ENCODE results near the gene MCF2L2. TPM values are rescaled to one million over a fixed set of nuclear protein-coding genes. Genes with fewer than 3 reads are reported as not detected.
A peak's percentile ranks its signal among the peaks of the same experiment; 100 is the strongest.

Gene MCF2L2
- total RNA-seq, 2 donors from 2014 or later, result 0.38 to 1.3 TPM

DNA sequence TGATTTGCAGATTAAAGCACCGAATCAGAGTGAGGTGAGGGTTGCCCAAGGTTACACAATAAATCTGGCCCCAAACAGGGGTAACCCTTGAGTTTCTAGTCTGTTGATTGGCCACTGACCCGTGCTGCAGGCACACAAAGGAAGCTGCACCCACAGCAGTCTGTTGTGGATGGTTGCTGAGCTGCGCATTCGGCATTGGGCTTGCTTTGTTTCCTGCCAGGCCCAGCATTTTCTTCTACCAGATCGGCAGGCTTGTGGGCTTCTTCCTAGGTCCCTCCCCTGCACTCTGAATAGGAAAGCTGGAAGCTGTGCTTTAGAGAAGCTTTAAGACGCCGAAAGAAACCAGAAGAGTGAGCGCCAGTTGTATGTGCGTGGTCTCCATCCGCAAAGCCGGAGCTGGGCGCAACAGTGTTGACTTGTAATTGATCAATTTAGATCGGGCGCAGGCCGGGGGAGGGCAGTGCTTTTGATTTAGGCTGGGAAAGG lies 163.2 kb downstream of the MCF2L2 start:
- no peak for DNase-seq (ENCODE audit: low spot score)
- intact Hi-C loops (cut with DNase I), result no loop called here

DNA sequence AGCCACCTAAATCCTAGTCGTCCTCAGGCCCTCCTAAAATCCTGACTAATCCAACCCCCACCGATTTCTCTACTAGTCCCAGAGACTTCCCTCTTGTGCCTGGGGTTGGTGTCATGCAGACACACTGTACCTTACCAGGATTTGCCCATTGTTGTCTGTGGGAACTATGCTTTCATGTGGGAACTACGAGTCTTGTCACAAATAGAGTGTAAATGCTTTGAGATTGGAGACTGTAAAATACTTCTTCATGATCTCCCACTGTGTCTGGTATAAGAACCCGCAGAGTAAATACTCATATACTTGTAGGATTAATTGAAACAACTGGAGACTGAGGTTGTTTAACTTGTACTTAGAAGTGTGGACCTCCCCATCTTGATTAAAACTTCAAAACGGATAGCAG lies 164.2 kb downstream of the MCF2L2 start:
- intact Hi-C loops (cut with DNase I), result no loop called here
- DNase-seq (ENCODE audit: low spot score), result no peak

DNA sequence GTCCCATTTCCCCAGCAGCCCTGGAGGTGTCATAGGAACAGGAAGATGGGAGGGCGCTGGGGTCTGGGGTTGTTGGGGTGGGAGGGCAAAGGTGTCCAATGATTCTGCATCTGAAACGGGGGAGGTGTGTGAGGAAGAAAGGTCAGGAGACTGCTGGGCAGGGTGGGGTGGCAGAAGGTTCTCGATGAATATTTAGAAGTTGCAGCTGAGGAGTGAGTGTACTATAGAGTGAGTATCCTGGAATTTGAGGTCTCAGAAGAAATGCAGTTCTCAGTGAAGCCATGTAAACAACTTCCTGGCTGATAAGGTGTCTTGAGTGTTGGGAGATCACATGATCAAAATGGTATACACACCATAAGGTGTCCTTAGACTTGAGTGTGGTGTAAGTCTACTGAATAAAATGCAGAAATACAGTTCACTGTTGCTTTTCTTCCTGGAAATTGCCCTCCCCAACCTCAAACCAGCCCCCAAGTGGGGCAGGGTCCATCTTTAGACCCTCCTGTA lies 165.5 kb downstream of the MCF2L2 start:
- intact Hi-C loops (cut with DNase I), result no loop called here

DNA sequence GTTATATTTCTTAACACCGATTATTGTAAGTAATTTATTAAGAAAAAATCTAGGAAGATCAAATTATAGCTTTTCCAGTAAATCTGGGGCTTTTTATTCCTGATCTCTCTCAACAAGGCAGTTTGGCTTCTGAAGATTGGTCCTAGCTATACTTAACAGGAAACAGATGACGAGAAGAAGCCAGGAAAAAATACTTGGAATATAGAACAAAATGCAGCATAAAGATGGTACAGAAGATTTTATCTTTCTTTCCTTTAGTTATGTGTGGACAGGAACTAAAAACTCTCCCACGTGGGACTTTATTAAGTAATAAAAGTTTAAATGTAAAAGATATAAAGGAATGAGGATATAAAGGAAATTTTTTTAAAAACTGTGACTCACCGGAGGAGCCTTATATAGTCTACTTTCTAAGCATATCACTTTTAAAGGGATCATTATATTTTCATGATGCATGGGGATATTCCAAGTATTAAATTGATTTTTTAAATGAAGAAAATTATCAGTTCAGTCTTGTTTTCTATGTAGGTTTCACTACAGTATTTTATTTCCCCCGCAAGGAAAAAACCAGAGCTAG lies 167.2 kb downstream of the MCF2L2 start:
- no peak for DNase-seq (ENCODE audit: low spot score)
- intact Hi-C loops (cut with DNase I), result no loop called here

More for the DNA sequence above, 165.5 kb downstream of the MCF2L2 start:
- DNase-seq (ENCODE audit: low spot score), result no peak

DNA sequence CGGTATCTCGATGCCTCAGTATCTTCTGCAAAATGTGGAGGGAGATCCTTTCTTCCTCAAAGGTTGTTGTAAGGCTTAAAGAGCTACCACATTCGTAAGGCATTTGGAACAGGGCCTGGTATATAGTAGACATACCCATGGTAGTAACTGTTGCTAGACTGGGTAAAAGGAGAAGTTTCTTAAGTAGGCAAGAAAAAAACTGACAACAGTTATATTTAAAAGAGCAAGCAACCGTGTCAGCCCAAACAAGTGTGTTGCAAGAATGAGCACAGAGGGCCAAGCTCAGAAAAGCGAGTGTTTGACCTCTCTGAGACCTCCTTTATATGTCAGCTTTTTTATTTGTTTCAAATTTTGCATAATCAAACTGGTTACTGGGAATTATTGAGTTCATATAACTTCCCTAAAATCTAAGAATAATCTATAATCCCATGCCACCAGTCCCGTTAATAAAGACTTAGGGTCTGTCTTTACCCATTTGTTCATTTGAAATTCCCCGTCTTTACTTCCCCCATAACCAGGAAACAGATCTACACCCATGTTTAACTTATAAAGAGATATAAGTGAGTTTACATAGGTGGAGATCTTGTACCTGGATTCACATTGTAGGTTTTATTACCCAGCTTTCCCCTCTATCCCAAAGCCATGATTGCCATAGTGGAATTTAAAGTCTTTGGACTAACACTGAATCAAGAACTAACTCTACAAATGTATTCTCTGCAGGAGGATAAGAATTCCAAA lies 168.1 kb downstream of the MCF2L2 start:
- intact Hi-C loops (cut with DNase I), result no loop called here
- DNase-seq (ENCODE audit: low spot score), result no peak

DNA sequence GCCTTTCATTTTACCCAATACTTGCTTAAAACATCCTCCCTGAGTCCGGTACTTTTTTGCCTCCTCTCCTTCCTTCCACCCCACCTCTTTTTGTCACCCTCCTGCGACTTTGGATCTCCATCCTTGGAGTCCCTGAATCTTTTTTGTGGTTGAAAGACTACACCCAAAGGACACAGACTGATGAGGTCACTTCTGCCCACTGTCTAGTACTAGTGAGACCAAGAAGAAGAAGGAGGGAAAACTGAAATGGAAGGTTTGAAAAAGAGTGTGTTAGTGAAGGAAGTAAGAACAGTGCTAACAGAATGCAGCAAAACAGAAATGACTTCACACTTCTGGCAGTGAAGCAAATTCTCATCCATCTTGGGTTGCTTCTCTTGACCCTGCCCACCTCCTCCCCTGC lies 168.8 kb downstream of the MCF2L2 start:
- DNase-seq (ENCODE audit: low spot score), result no peak
- intact Hi-C loops (cut with DNase I), result loop anchor here in 1 of 2 donors (10.0 kb wide), 1 partner anchor 125 kb away; no protein-coding TSS in a partner anchor

DNA sequence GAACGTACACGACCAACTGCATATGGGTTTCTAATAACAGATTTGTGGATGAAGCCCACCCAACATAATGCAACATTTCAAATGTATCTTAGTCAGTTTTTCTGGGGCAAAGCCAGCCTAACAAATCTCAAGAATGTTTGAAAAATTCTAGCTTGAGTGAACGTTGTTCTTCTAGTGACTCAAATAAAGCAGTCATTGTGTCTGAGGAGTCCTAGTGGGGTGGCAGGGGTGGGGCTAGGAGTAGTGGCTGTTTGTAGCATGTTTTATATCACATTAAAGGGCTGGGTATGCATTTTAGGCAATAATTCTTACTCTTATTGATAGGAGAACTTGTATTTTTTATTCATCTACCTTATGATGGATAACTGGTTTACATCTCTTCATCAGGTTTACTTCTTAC lies 169.3 kb downstream of the MCF2L2 start:
- intact Hi-C loops (cut with DNase I), result loop anchor here in 1 of 2 donors (10.0 kb wide), 1 partner anchor 126 kb away; no protein-coding TSS in a partner anchor
- no peak for DNase-seq (ENCODE audit: low spot score)

DNA sequence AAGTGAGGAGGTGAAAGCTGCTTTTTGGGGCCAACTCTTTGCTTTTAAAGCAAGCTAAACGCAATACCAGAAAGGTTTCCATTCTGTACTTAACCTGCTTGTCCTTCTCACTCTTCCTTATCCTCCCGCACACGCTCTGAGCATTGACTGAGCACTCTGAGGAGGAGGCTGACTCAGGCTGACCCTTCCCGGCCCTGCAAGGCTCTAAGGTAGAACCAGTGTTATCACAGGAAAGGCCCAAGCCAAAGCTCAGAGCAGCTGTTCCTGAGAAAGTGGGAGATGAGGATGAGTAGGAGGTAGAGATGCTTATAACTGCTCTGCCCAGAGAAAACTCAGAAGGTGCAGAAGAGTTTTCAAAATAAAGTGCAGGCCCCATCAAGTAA lies 173.1 kb downstream of the MCF2L2 start:
- no peak for DNase-seq (ENCODE audit: low spot score)
- intact Hi-C loops (cut with DNase I), result loop anchor here in 1 of 2 donors (10.0 kb wide), 1 partner anchor 129 kb away; no protein-coding TSS in a partner anchor

DNA sequence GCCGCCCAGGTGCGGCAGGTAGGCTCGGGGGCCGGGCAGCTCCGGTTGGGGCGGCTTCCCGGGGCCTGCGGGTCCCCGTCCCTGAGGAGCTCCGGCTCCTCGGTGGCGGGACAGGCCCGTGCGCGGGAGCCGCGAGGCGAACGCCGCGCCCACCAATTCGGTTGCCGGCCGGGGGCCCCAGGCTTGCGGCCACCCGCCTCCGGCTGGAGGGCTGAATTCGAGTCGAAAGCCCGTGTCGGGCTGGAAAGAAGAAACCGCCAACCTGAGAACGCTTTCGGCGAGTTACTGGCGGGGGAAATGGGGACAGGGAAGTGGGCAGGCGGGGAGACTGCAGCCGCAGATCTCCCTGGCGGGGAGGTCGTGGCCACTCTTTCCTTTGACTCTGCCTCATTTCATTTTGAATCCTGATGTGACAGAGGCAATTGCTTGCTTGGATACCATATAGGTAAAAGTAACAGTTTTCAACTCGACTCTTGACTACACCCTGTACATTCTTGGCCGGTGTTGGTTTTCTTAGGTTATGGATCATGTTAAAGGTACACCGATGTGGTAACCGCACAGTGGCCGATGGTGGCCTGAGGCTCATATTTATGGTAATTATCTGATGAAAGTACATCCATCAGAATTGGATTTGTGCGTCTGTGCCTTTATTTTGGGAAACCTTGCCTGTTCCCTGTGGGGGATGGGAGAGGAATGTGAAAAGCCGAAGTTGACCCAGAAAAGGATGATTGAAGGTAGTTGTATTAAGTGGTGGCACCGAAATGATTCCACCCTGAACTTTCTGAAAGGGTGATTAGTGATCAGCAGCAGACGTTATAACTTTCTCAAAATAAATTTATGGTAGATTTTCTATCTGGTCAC lies 173.7 kb downstream of the MCF2L2 start:
- DNase-seq (ENCODE audit: low spot score), result no peak
- intact Hi-C loops (cut with DNase I), result loop anchor here in 1 of 2 donors (10.0 kb wide), 1 partner anchor 130 kb away; no protein-coding TSS in a partner anchor

DNA sequence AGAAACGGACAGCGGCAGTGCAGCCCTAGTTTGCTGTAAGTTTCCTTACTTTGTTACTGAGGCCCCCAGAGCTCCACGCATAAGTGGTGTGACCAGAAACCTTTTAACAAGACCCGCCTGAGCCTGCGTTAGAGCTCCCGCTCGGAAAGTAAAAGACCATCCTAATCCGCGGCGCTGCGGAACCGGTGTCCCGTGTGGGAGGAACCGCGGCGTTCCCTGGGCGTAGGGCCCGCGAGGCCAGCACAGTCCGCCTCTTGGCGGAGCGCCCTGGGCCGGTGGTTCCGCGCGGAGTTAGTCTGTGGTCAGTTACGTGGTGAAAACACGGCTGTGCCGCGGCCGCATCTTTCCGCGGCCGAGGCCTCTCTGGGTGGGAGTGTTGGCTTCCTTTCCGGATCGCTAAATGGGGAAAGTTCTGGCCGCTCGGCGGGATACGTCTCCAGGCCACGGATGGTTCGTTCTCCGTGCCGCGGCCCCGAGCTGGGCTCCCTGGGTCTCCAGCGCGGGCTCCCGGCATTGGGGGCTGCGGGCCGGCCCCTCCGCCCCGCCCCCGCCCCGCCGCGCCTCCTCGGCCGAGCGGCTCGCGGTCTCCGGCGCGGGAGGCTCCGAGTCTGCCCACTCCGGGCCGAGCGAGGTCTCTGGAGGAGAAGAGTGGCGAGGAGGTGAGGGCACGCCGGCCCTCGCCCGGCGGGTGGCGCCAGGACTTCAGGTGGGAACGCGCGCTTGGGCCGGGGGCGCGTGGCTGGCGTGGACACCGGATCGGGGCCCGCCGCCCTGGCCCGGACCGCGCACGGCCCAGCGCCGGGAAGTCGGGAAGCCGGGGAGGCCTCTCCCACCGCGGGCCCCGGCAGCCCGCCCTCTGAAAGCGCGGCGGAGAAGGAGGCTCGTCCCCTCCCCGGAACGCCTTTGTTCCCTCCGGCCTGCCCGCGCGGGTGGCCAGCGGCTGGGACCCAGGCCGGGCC lies 174.6 kb downstream of the MCF2L2 start:
- DNase-seq (ENCODE audit: low spot score), result peak; percentile 91
- intact Hi-C loops (cut with DNase I), result loop anchor here in 1 of 2 donors (10.0 kb wide), 1 partner anchor 131 kb away; no protein-coding TSS in a partner anchor

DNA sequence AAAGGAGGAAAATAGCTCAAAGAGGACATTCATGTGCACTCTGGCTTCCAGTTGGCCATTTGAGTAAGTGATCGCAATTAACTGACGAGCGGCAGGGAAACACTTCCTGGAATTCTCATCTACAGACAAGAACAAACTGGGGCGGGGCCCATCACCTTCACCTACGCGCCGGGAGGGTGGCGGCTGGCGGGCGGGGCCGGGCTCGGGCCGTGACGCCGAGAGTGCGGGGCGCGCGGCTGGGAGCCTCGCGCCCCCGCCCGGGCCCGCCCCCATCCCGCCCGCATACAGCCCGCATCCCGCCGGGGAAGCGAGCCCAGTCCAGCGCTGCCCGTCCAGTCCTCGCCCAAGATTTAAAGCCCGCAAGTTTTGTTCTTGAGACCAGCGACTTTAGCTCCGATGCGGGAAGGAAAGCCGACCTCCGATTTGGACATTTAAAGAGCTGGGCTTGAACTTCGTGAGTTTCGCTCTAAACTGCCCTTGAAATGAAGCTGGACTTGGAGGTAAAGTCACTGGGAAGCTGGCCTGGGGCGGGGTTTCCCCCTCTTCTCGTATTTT lies 175.4 kb downstream of the MCF2L2 start, which contains the start of gene B3GNT5:
Gene B3GNT5 (plus strand): TSS at position 281 of the 555 bp plus-strand sequence. CDS start 16,546 bp downstream, outside the sequence.
- DNase-seq (ENCODE audit: low spot score), result peak; percentile 85
- intact Hi-C loops (cut with DNase I), result loop anchor here in 1 of 2 donors (10.0 kb wide), 1 partner anchor 132 kb away; no protein-coding TSS in a partner anchor

DNA sequence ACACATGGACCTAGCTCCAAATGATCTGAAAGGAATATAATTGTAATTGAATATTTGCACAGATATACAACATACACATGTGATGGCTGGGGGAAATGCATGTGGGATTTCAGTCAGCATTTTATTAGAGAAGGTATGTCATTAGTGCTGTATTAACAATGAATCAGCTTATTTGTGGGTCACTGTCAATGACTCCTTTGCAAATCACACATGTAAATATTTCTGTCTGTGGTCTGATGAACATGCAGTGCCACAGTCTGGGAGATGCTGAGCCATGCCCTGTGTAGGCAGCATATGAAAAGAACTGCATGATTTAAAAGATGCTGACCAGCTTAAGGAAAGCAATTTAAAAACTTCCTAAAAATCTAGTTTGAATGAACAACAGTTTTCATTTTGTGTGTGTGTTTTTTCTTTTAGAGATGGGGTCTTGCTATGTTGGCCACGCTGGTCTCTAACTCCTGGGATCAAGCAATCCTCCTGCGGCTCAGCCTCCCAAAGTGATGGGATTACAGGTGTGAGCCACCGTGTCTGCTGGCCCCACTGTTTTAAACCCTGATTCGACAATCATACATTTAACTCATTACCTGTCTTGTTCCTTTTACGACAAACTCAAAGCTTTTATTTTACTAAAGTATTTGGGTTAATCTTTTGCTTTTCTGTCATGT lies 176.2 kb downstream of the MCF2L2 start:
- DNase-seq (ENCODE audit: low spot score), result no peak
- intact Hi-C loops (cut with DNase I), result loop anchor here in 1 of 2 donors (10.0 kb wide), 1 partner anchor 133 kb away; no protein-coding TSS in a partner anchor

DNA sequence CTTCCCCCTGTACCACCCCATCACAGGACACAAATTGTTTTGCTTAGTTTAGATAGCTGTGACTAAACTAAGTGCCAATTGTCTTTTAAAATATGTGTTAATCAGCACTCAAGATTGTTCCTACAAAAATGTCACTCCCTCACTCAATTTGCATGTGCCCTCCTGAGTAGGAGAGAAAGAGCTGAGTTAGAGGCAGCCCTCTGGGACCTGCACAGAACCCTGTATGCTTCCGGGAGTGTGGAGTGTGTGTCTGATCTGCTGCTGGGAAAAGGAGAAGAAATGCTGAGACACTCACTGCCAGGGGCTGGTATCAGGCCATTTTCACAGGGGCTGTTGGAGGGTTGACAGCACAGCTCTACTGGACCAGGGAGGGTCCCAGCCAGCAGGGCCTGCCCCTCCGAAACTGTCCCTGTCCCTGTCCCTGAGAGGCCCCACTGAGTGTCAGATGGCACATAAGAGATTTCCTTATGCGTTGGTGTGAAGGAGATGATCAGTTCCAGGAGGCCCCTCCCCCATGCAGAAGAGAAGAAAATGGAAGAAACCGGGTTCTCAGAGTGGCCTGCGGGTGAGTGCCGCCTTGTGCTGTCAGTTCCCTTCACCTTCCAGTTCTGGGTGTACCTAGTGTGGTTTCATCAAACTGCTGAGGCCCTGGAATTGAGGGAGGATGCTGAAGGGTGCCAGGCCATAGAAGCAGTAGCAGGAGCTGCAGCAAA lies 179.3 kb downstream of the MCF2L2 start:
- intact Hi-C loops (cut with DNase I), result no loop called here
- no peak for DNase-seq (ENCODE audit: low spot score)

DNA sequence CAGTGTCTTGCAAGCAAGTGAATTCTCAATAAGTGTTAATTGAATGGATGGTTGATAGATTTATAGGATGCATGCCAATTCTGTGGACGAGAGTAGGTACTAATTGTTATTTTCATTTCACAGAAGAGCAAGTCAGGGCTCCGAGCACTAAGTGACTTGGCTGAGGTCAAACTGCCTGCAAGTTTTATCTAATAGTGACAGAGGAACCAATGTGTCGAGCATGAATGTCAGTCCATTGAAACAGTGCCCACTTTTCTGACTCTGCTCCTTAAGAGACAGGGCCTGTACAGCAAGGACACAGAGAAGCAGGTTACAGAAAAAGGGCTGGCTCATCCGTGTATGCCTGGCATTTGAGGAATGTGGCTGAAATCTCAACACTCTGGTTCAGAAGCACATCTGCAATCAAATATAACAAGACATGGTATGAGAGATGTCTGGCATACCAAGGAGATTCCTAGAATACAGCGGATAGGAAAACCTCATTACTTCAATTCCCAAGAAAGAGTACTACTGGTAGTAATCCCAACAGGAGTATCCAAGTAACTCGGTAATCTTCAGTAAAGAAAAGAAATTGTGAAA lies 181.3 kb downstream of the MCF2L2 start:
- intact Hi-C loops (cut with DNase I), result no loop called here
- DNase-seq (ENCODE audit: low spot score), result no peak

DNA sequence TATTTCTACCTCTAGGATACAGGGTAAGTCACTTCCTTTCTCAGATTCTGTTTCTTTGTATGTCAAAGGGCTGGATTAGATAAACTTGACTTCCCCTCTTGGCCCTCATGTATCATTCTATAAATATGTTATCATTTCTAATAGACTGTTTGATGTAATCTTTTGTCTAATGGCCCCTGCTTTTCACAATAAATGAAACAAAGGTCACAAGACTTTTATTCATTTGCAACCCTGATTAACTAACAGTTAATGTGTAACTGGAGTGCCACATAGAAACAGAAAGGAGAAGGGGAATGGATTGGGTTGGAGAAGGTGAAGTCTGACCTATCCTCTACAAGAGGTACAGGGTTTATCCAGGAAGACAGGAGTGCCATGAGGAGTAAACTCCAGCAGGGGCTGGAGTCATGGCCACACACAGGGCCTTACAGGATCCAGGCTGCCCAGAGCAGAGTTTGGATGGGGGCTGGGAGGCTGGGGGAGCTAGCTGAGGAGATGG lies 183.4 kb downstream of the MCF2L2 start:
- DNase-seq (ENCODE audit: low spot score), result no peak
- intact Hi-C loops (cut with DNase I), result no loop called here

DNA sequence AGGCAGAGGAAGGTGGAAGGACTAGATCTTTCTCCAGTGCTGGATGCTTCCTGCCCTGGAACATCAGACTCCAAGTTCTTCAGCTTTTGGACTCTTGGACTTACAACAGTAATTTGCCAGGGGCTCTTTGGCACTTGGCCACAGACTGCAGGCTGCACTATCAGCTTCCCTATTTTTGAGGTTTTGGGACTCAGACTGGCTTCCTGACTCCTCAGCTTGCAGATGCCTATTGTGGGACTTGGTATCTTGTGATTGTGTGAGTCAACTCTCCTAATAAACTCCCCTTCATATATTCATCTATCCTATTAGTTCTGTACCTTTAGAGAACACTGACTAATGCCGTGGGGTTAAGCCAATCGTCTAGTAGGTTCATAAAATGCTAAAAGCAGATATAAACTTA lies 184.2 kb downstream of the MCF2L2 start:
- peak; percentile 85 for DNase-seq (ENCODE audit: low spot score)
- intact Hi-C loops (cut with DNase I), result no loop called here
